HL-60 (cell line): ENCODE data around the gene PRX.

Experiments used
- POLR2AphosphoS5 ChIP-seq: IDR thresholded peaks from 2 replicates; pipeline ENCODE4 v1.6.1; 2012; ENCODE audit warnings: low read depth
- TF ChIP-seq, protein P1 (sequence below): IDR thresholded peaks from one replicate; pipeline ENCODE4 v1.5.1; 2011; ENCODE audit warnings: low read length, control low read depth, inconsistent platforms; ENCODE audit not compliant: insufficient read depth
- TF ChIP-seq, protein P2 (sequence below): IDR thresholded peaks from 2 replicates; pipeline ENCODE4 v1.6.1; 2012; ENCODE audit warnings: low read depth; ENCODE audit not compliant: insufficient replicate concordance

DNA sequence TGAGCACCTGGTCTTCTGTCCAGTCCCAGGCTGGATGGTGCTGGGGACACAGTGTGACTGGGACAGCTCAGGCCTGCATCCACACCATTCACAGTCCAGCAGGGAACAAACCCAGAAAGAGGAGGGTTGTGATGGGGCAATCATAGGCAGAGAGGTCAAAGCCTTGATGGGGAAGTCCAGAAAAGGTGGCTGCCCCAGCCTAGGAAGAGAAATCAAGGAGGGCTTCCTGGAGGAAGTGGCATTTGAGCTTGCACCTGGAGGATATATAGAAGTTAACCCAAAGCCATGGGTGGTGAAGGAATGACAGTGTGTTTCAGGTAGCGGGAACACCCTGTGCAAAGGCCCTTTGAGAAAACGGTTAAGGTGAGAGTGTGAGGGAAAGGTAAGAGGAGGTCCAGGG is 2.6 kb upstream of the PRX start:
- TF ChIP-seq, protein P1, sequence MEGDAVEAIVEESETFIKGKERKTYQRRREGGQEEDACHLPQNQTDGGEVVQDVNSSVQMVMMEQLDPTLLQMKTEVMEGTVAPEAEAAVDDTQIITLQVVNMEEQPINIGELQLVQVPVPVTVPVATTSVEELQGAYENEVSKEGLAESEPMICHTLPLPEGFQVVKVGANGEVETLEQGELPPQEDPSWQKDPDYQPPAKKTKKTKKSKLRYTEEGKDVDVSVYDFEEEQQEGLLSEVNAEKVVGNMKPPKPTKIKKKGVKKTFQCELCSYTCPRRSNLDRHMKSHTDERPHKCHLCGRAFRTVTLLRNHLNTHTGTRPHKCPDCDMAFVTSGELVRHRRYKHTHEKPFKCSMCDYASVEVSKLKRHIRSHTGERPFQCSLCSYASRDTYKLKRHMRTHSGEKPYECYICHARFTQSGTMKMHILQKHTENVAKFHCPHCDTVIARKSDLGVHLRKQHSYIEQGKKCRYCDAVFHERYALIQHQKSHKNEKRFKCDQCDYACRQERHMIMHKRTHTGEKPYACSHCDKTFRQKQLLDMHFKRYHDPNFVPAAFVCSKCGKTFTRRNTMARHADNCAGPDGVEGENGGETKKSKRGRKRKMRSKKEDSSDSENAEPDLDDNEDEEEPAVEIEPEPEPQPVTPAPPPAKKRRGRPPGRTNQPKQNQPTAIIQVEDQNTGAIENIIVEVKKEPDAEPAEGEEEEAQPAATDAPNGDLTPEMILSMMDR: no peak
- no peak for TF ChIP-seq POLR2AphosphoS5
- TF ChIP-seq, protein P2, sequence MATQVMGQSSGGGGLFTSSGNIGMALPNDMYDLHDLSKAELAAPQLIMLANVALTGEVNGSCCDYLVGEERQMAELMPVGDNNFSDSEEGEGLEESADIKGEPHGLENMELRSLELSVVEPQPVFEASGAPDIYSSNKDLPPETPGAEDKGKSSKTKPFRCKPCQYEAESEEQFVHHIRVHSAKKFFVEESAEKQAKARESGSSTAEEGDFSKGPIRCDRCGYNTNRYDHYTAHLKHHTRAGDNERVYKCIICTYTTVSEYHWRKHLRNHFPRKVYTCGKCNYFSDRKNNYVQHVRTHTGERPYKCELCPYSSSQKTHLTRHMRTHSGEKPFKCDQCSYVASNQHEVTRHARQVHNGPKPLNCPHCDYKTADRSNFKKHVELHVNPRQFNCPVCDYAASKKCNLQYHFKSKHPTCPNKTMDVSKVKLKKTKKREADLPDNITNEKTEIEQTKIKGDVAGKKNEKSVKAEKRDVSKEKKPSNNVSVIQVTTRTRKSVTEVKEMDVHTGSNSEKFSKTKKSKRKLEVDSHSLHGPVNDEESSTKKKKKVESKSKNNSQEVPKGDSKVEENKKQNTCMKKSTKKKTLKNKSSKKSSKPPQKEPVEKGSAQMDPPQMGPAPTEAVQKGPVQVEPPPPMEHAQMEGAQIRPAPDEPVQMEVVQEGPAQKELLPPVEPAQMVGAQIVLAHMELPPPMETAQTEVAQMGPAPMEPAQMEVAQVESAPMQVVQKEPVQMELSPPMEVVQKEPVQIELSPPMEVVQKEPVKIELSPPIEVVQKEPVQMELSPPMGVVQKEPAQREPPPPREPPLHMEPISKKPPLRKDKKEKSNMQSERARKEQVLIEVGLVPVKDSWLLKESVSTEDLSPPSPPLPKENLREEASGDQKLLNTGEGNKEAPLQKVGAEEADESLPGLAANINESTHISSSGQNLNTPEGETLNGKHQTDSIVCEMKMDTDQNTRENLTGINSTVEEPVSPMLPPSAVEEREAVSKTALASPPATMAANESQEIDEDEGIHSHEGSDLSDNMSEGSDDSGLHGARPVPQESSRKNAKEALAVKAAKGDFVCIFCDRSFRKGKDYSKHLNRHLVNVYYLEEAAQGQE: no peak
